ENCODE measurements around the gene SAFB2. TPM values are rescaled to one million over a fixed set of nuclear protein-coding genes. Genes with fewer than 3 reads are reported as not detected.

SAFB2 gene
- total RNA-seq, 1 donor from 2014 or later, result 53.3 TPM

GRCh38 chr19:5619946-5620345, 2.6 kb downstream of the SAFB2 start:
- no peak overlapping the region for H3K27ac Mint-ChIP-seq
- H3K4me1 Mint-ChIP-seq, result peaks cover 28% of the 10 kb centered on the region
- H3K4me3 Mint-ChIP-seq, result peak overlapping the region; percentile 100
- H3F3A ChIP-seq (ENCODE audit: low read depth), result peaks cover 4% of the 10 kb centered on the region
- H3K9me3 ChIP-seq (ENCODE audit: low read depth), result no peaks in the 10 kb centered on the region
- H3K4me3 ChIP-seq, result no peak overlapping the region
- no peak overlapping the region for H3K27ac ChIP-seq
- H3K27me3 ChIP-seq, result no peaks in the 10 kb centered on the region
- H3K36me3 ChIP-seq, result peaks cover 12% of the 10 kb centered on the region
- no peak for TF ChIP-seq EZH2 (IDR thresholded peaks at IDR 0.05)
- no peak for TF ChIP-seq CTCF (IDR thresholded peaks at IDR 0.05)
- no peak for TF ChIP-seq EZH2phosphoT487 (IDR thresholded peaks at IDR 0.05)
- H3K9ac ChIP-seq, result no peak overlapping the region
- peaks cover 38% of the 10 kb centered on the region for H4K20me1 ChIP-seq (ENCODE audit: low read depth)
- H3K4me1 ChIP-seq, result peaks cover 22% of the 10 kb centered on the region
- peaks cover 80% of the 10 kb centered on the region for H3K79me2 ChIP-seq (ENCODE audit: low read depth)
- no peak overlapping the region for H2AFZ ChIP-seq (replicated peaks)
- no peaks in the 10 kb centered on the region for H3K9me3 Mint-ChIP-seq
- no peak for DNase-seq (ENCODE audit: low spot score)
- H3K27me3 Mint-ChIP-seq (ENCODE audit: insufficient read depth, low read depth), result peaks cover 10% of the 10 kb centered on the region
- H3K4me2 ChIP-seq, result no peak overlapping the region
- H3K36me3 Mint-ChIP-seq, result peaks cover 35% of the 10 kb centered on the region

GRCh38 chr19:5618591-5618990, 4.0 kb downstream of the SAFB2 start:
- peaks cover 12% of the 10 kb centered on the region for H3K36me3 ChIP-seq
- H3K9ac ChIP-seq, result no peak overlapping the region
- no peak for DNase-seq (ENCODE audit: low spot score)
- peaks cover 13% of the 10 kb centered on the region for H3K4me1 ChIP-seq
- no peak overlapping the region for H3K27ac ChIP-seq
- no peaks in the 10 kb centered on the region for H3K9me3 ChIP-seq (ENCODE audit: low read depth)
- H3K79me2 ChIP-seq (ENCODE audit: low read depth), result peaks cover 67% of the 10 kb centered on the region
- TF ChIP-seq CTCF (IDR thresholded peaks at IDR 0.05) (no peak), EZH2 (IDR thresholded peaks at IDR 0.05) (no peak), EZH2phosphoT487 (IDR thresholded peaks at IDR 0.05) (no peak)
- no peak overlapping the region for H2AFZ ChIP-seq (replicated peaks)
- no peak overlapping the region for H3K27ac Mint-ChIP-seq
- H3F3A ChIP-seq (ENCODE audit: low read depth), result no peaks in the 10 kb centered on the region
- peaks cover 10% of the 10 kb centered on the region for H3K27me3 Mint-ChIP-seq (ENCODE audit: insufficient read depth, low read depth)
- H3K9me3 Mint-ChIP-seq, result no peaks in the 10 kb centered on the region
- no peaks in the 10 kb centered on the region for H3K27me3 ChIP-seq
- H3K4me2 ChIP-seq, result no peak overlapping the region
- peaks cover 25% of the 10 kb centered on the region for H4K20me1 ChIP-seq (ENCODE audit: low read depth)
- peaks cover 40% of the 10 kb centered on the region for H3K36me3 Mint-ChIP-seq
- peaks cover 20% of the 10 kb centered on the region for H3K4me1 Mint-ChIP-seq
- no peak overlapping the region for H3K4me3 Mint-ChIP-seq
- H3K4me3 ChIP-seq, result no peak overlapping the region

GRCh38 chr19:5617080-5617479, 5.5 kb downstream of the SAFB2 start:
- H3F3A ChIP-seq (ENCODE audit: low read depth), result peaks cover 3% of the 10 kb centered on the region
- no peak overlapping the region for H3K9ac ChIP-seq
- peaks cover 12% of the 10 kb centered on the region for H3K36me3 ChIP-seq
- Mint-ChIP-seq H3K27ac (no peak overlapping the region), H3K36me3 (peaks cover 44% of the 10 kb centered on the region), H3K27me3 (ENCODE audit: insufficient read depth, low read depth) (peaks cover 7% of the 10 kb centered on the region), H3K9me3 (no peaks in the 10 kb centered on the region), H3K4me1 (peaks cover 16% of the 10 kb centered on the region), H3K4me3 (no peak overlapping the region)
- no peak overlapping the region for H3K27ac ChIP-seq
- peaks cover 13% of the 10 kb centered on the region for H3K4me1 ChIP-seq
- no peaks in the 10 kb centered on the region for H3K9me3 ChIP-seq (ENCODE audit: low read depth)
- H4K20me1 ChIP-seq (ENCODE audit: low read depth), result peaks cover 25% of the 10 kb centered on the region
- H2AFZ ChIP-seq (replicated peaks), result no peak overlapping the region
- TF ChIP-seq EZH2phosphoT487 (IDR thresholded peaks at IDR 0.05), result no peak
- TF ChIP-seq EZH2 (IDR thresholded peaks at IDR 0.05), result no peak
- TF ChIP-seq CTCF (IDR thresholded peaks at IDR 0.05), result no peak
- H3K4me3 ChIP-seq, result no peak overlapping the region
- H3K4me2 ChIP-seq, result no peak overlapping the region
- peaks cover 55% of the 10 kb centered on the region for H3K79me2 ChIP-seq (ENCODE audit: low read depth)
- H3K27me3 ChIP-seq, result no peaks in the 10 kb centered on the region
- no peak for DNase-seq (ENCODE audit: low spot score)
